NCI-H146 treated with DMSO at 0.1 percent for 48 hours (cell line): Measurements from ENCODE around the gene POLRMT.

ENCODE experiments used
- DNase-seq: peaks from one replicate; lab custom pipeline; 2025; ENCODE audit not compliant: unreplicated experiment; lab: John Stamatoyannopoulos, UW

POLRMT gene

GRCh38 chr19:648305-648704 is 15.0 kb upstream of the POLRMT start:
- no peak for DNase-seq

GRCh38 chr19:647566-648284 is 14.4 kb upstream of the POLRMT start:
- no peak for DNase-seq

- no peak for DNase-seq
These were observed 13.6 kb upstream of the POLRMT start for GRCh38 chr19:646779-647565.

GRCh38 chr19:645912-646778 is 12.8 kb upstream of the POLRMT start:
- DNase-seq = no peak

GRCh38 chr19:644789-645188 is 11.5 kb upstream of the POLRMT start:
- no peak for DNase-seq

- DNase-seq = no peak
These were observed 11.0 kb upstream of the POLRMT start for GRCh38 chr19:644363-644762.

- DNase-seq = no peak
These were observed 10.4 kb upstream of the POLRMT start for GRCh38 chr19:643736-644135.

- DNase-seq = no peak
These were observed 9.7 kb upstream of the POLRMT start for GRCh38 chr19:642767-643727.

GRCh38 chr19:641702-642101 is 8.4 kb upstream of the POLRMT start:
- DNase-seq = no peak

GRCh38 chr19:640606-641189 is 7.4 kb upstream of the POLRMT start:
- no peak for DNase-seq

- DNase-seq = no peak
These were observed 6.8 kb upstream of the POLRMT start for GRCh38 chr19:640161-640558.

GRCh38 chr19:639253-640160 is 6.2 kb upstream of the POLRMT start, which contains the start of gene FGF22:
FGF22 (plus strand) TSS chr19:639879; CDS start chr19:639926, 47 bp downstream.
- peak; percentile 46 for DNase-seq

- no peak for DNase-seq
These were observed 5.5 kb upstream of the POLRMT start for GRCh38 chr19:638906-639252.

- DNase-seq = no peak
These were observed 1.8 kb upstream of the POLRMT start for GRCh38 chr19:634975-635652.

- no peak for DNase-seq
These were observed 676 bp upstream of the POLRMT start for GRCh38 chr19:633786-634639.

- DNase-seq = no peak
These were observed 714 bp downstream of the POLRMT start for GRCh38 chr19:632579-633067.

GRCh38 chr19:629961-630714 is 3.2 kb downstream of the POLRMT start:
- DNase-seq = no peak
